GM12878 (cell line): ENCODE measurements around the gene SLC39A11. TPM values are rescaled to one million over a fixed set of nuclear protein-coding genes. Genes with fewer than 3 reads are reported as not detected.

ENCODE experiments used
- ATAC-seq: fragments of 200-7000 bp; cut with Tn5 transposase; 3 replicates; pipeline ENCODE4 v1.9.1; 2020; ENCODE audit warnings: mild to moderate bottlenecking, moderate library complexity
- BruUV-seq: library from RNA; stranded (reverse); fragments of 400-500 nt; replicated peaks from 2 replicates; lab custom pipeline; 2021; lab: Mats Ljungman, UMichigan
- CTCF ChIA-PET: fragments of 300-600 bp; sonication (Branson Sonifier 250); formaldehyde crosslinking; extraction: SDS; loops from one replicate; lab custom pipeline; 2021; ENCODE audit warnings: inconsistent platforms; lab: Yijun Ruan, JAX
- POLR2A ChIA-PET: fragments of 350-600 bp; formaldehyde crosslinking; extraction: SDS; loops from one replicate; lab custom pipeline; 2021; ENCODE audit warnings: inconsistent platforms; lab: Charles Lee
- RAD21 ChIA-PET: fragments of 300-600 bp; sonication (Branson Sonifier 250); formaldehyde crosslinking; loops from one replicate; lab custom pipeline; 2023; ENCODE audit warnings: antibody characterized with exemption; ENCODE audit not compliant: unreplicated experiment; lab: Charles Lee
- SMC1A ChIA-PET: fragments of 300-600 bp; sonication (Branson Sonifier 250); formaldehyde crosslinking; loops from one replicate; lab custom pipeline; 2023; ENCODE audit not compliant: unreplicated experiment, uncharacterized antibody; lab: Charles Lee
- DNase-seq: peaks from one replicate; pipeline ENCODE4 v3.0.0-alpha.2; 2011; ENCODE audit warnings: low read depth, low spot score
- FAIRE-seq: peaks from 3 replicates; lab custom pipeline; 2011; peaks lifted over from hg19 to GRCh38; lab: Jason Lieb, UNC
- H2AFZ ChIP-seq: 2 replicates; pipeline ENCODE4 v1.6.0; 2011; ENCODE audit warnings: low read depth, low read length, control low read depth; ENCODE audit not compliant: control insufficient read depth
- H3K27ac ChIP-seq: 2 replicates; pipeline ENCODE4 v1.5.1; 2011; ENCODE audit warnings: control low read depth; ENCODE audit not compliant: control insufficient read depth, insufficient read depth
- H3K27me3 ChIP-seq, 2 experiments: replicated peaks in 1 of 2; 2 replicates each; pipeline versions ENCODE4 v1.6.0 to v1.6.1; 2011; ENCODE audit warnings: low read length in 1 of 2; ENCODE audit not compliant: control insufficient read depth in 2 of 2, insufficient read depth in 2 of 2
- H3K36me3 ChIP-seq, 2 experiments: 2 replicates each; pipeline ENCODE4 v1.5.1; 2011; ENCODE audit warnings: low read length in 1 of 2; ENCODE audit not compliant: control insufficient read depth in 2 of 2, insufficient read depth in 2 of 2
- H3K4me1 ChIP-seq: 2 replicates; pipeline ENCODE4 v1.6.1; 2011; ENCODE audit warnings: mild to moderate bottlenecking, low read length, moderate library complexity, mixed read lengths; ENCODE audit not compliant: control insufficient read depth, insufficient read depth
- H3K4me2 ChIP-seq: 2 replicates; pipeline ENCODE4 v1.6.0; 2011; ENCODE audit warnings: control low read depth; ENCODE audit not compliant: control insufficient read depth, insufficient read depth
- H3K4me3 ChIP-seq: fragments of 200-600 bp; sonication (generic); 2 replicates; pipeline ENCODE4 v1.5.1; 2016
- H3K79me2 ChIP-seq: 2 replicates; pipeline ENCODE4 v1.6.0; 2011; ENCODE audit warnings: low read length; ENCODE audit not compliant: control insufficient read depth, insufficient read depth
- H3K9ac ChIP-seq: 2 replicates; pipeline ENCODE4 v1.8.0; 2011; ENCODE audit warnings: low read length, control low read depth, mixed read lengths; ENCODE audit not compliant: control insufficient read depth, insufficient read depth
- H3K9me3 ChIP-seq: replicated peaks from 3 replicates; pipeline ENCODE4 v1.5.1; 2011; ENCODE audit warnings: mild to moderate bottlenecking, low read length; ENCODE audit not compliant: control insufficient read depth, insufficient read depth
- H4K20me1 ChIP-seq: 2 replicates; pipeline ENCODE4 v1.6.0; 2011; ENCODE audit not compliant: control insufficient read depth, insufficient read depth
- CHD2 ChIP-seq: IDR thresholded peaks from 2 replicates; pipeline ENCODE4 v1.6.1; 2011; ENCODE audit warnings: low read depth, low read length, improper control_type of control experiment, borderline replicate concordance
- RFX5 ChIP-seq: IDR thresholded peaks from 2 replicates; pipeline ENCODE4 v1.6.1; 2011; ENCODE audit warnings: low read depth, low read length, improper control_type of control experiment
- ZSCAN29 ChIP-seq: fragments of 450-650 bp; IDR thresholded peaks from 2 replicates; pipeline ENCODE4 v1.6.1; 2017; ENCODE audit warnings: mild to moderate bottlenecking, moderate library complexity
- WGBS: methylation state at CpG from one replicate; pipeline ENCODE4 v1.1.6; 2016; ENCODE audit warnings: low lambda C conversion rate; ENCODE audit not compliant: insufficient replicate concordance, insufficient coverage; ENCODE audit errors: missing lambda C conversion rate; 5-methylcytosine and 5-hydroxymethylcytosine counted together
- in situ Hi-C: fragments of 300-500 bp; cut with MboI; formaldehyde crosslinking; loops from 9 replicates; pipeline ENCODE4 v1.14.3; 2018; ENCODE audit warnings: mixed read lengths
- intact Hi-C: fragments of 100-400 bp; cut with micrococcal nuclease; formaldehyde crosslinking; loops from one replicate; pipeline ENCODE4 v1.14.2; 2022; ENCODE audit not compliant: unreplicated experiment
- polyA plus RNA-seq, 11 experiments: library from polyadenylated mRNA; depleted of rRNA in 4 of 11; unstranded in 6 of 11; stranded (reverse) in 5 of 11; fragments of >200 nt; fragmentation: Nextera tagmentation in 4 of 11; fragmentation: Illumina TruSeq in 1 of 11; extraction: Ambion mirVana in 4 of 11; extraction: Trizol in 1 of 11; gene quantifications; 1 replicate in 1 of 11; 2 replicates in 10 of 11; pipeline versions ENCODE4 v1.2.1 to v1.2.3, GENCODE V29; 2011 to 2016; ENCODE audit warnings: inconsistent platforms in 2 of 11, missing spikeins in 2 of 11, low read depth in 1 of 11
- total RNA-seq, 4 experiments: library from RNA; depleted of rRNA in 3 of 4; stranded (reverse); fragments of >200 nt in 3 of 4; fragmentation: Illumina TruSeq in 1 of 4; extraction: Trizol in 1 of 4; gene quantifications; 2 replicates each; pipeline versions ENCODE4 v1.2.1 to v1.2.3, GENCODE V29; 2013 to 2021
- TF ChIP-seq, protein P1 (sequence below): fragments of 450-650 bp; IDR thresholded peaks from 2 replicates; pipeline ENCODE4 v1.6.1; 2017; ENCODE audit warnings: antibody characterized with exemption, mild to moderate bottlenecking, moderate library complexity

SLC39A11 gene
- total and polyA plus RNA-seq, 10 of the 15 experiments (the other 5 are each of a cell fraction or from before 2014, with no cell fraction given), result 8.6 to 23.8 (median 14.0) TPM

DNA sequence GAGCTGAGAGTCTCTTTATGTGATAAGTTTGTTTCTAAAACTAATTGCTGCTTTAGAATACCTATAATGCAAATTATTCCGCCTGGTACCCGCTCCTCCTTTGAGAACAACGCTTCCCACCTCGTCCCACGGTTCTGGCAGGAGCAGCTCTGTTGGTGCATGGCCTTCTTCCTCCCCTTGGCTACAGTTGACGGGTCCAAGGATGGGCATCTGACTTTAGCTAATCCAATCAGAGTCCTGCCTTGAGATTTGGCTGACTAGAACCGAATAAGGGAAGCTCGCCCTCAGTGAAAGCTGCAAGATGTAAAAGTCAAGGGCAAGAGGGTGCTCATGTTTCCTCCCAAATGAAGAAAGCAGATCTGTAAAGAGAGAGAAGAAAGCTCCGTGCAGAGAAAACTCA is 481.3 kb downstream of the SLC39A11 start:
- Histone ChIP-seq H2AFZ (no peak overlapping the region), H3K4me2 (no peak overlapping the region), H3K27me3 (no peaks in the 10 kb centered on the region), H3K4me3 (no peak overlapping the region), H4K20me1 (no peaks in the 10 kb centered on the region), H3K36me3 (no peaks in the 10 kb centered on the region), H3K4me1 (no peaks in the 10 kb centered on the region), H3K9me3 (peaks cover 4% of the 10 kb centered on the region; the same call in 2 of the 3 replicates), H3K79me2 (no peaks in the 10 kb centered on the region), H3K9ac (no peak overlapping the region), H3K27ac (no peak overlapping the region)
- DNase-seq, result no peak
- in situ Hi-C loops, result no loop called here
- ChIA-PET CTCF (interaction anchor here (0.7 to 5.3 kb wide), 8 partner anchors 8 to 116 kb away, joined by 3 to 32 read pairs (median 4); no protein-coding TSS in a partner anchor), POLR2A (interaction anchor here (0.6 to 5.2 kb wide), 5 partner anchors 7 to 579 kb away, joined by 3 to 47 read pairs (median 4); no protein-coding TSS in a partner anchor), SMC1A (interaction anchor here (1.0 to 6.6 kb wide), 8 partner anchors 8 to 116 kb away, joined by 3 to 66 read pairs (median 4); no protein-coding TSS in a partner anchor), RAD21 (interaction anchor here (1.0 to 4.1 kb wide), 4 partner anchors 8 to 116 kb away, joined by 4 to 28 read pairs (median 4); no protein-coding TSS in a partner anchor)
- intact Hi-C loops, result no loop called here
- no TSS peak for BruUV-seq
- WGBS, result 55% methylated on average over 9 of the region's 9 CpGs
- no peak for FAIRE-seq
- TF ChIP-seq RFX5 (peak; percentile 92), CHD2 (no peak), ZSCAN29 (no peak)
- TF ChIP-seq, protein P1, sequence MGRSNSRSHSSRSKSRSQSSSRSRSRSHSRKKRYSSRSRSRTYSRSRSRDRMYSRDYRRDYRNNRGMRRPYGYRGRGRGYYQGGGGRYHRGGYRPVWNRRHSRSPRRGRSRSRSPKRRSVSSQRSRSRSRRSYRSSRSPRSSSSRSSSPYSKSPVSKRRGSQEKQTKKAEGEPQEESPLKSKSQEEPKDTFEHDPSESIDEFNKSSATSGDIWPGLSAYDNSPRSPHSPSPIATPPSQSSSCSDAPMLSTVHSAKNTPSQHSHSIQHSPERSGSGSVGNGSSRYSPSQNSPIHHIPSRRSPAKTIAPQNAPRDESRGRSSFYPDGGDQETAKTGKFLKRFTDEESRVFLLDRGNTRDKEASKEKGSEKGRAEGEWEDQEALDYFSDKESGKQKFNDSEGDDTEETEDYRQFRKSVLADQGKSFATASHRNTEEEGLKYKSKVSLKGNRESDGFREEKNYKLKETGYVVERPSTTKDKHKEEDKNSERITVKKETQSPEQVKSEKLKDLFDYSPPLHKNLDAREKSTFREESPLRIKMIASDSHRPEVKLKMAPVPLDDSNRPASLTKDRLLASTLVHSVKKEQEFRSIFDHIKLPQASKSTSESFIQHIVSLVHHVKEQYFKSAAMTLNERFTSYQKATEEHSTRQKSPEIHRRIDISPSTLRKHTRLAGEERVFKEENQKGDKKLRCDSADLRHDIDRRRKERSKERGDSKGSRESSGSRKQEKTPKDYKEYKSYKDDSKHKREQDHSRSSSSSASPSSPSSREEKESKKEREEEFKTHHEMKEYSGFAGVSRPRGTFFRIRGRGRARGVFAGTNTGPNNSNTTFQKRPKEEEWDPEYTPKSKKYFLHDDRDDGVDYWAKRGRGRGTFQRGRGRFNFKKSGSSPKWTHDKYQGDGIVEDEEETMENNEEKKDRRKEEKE, result no peak
- no peak for ATAC-seq
